Mesothelial cell of epicardium (in vitro differentiated cells): Measurements from ENCODE around the gene STAT3. TPM values are rescaled to one million over a fixed set of nuclear protein-coding genes. Genes with fewer than 3 reads are reported as not detected.
"Not testable (repeated sequence)": the region's sequence is repeated elsewhere in the genome, so short reads cannot be mapped to it uniquely, and the experiment has no call there.

Source experiments
- DNase-seq, 2 experiments: peaks; one replicate each; pipeline ENCODE4 v3.0.0; 2021; ENCODE audit warnings: low spot score in 2 of 2; ENCODE audit not compliant: unreplicated experiment in 2 of 2
- H3K27ac Mint-ChIP-seq: 2 replicates; pipeline ENCODE4 v1.8.0; 2021; ENCODE audit warnings: mixed read lengths
- H3K27me3 Mint-ChIP-seq: 2 replicates; pipeline ENCODE4 v1.8.0; 2021; ENCODE audit warnings: low read depth, mixed read lengths
- H3K36me3 Mint-ChIP-seq: 2 replicates; pipeline ENCODE4 v1.8.0; 2021; ENCODE audit warnings: mixed read lengths
- H3K4me1 Mint-ChIP-seq: 2 replicates; pipeline ENCODE4 v1.8.0; 2021; ENCODE audit warnings: mixed read lengths
- H3K4me3 Mint-ChIP-seq: 2 replicates; pipeline ENCODE4 v1.8.0; 2021; ENCODE audit warnings: mild to moderate bottlenecking, moderate library complexity, mixed read lengths
- H3K9me3 Mint-ChIP-seq: 2 replicates; pipeline ENCODE4 v1.8.0; 2021; ENCODE audit warnings: mixed read lengths
- total RNA-seq: library from RNA; stranded (reverse); gene quantifications from 3 replicates; pipeline ENCODE4 v1.2.1, GENCODE V29; 2021
- TF ChIP-seq, protein P1 (sequence below): fragments of 200-600 bp; sonication (generic); IDR thresholded peaks from one replicate; pipeline ENCODE4 v1.5.0; 2021; ENCODE audit warnings: antibody characterized with exemption; ENCODE audit not compliant: unreplicated experiment

Gene STAT3
- total RNA-seq, 1 donor from 2014 or later: 118 TPM

DNA sequence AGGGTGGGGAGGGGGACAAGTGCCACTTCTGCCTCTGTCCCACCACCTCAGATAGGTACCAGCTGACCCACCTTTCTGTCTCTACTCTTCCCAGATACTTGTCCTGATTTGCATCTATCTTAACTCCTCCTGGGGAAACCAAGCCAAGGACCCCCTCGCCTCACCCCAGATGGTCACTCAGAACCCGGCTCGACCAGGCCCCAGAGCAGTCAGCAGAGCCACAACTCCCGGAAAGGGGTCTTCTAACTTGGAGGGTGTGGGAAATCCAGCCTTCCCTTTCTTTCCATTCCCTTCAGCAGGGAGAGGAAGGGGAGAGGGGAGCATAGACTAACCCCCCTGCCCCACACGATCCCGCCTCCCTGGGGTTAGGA, 32.9 kb upstream of the STAT3 start:
- no peaks in the 10 kb centered on the region for H3K9me3 Mint-ChIP-seq
- peaks cover 39% of the 10 kb centered on the region for H3K27me3 Mint-ChIP-seq
- peaks cover 31% of the 10 kb centered on the region for H3K4me1 Mint-ChIP-seq
- H3K4me3 Mint-ChIP-seq: peak overlapping the region; percentile 82
- TF ChIP-seq, protein P1, sequence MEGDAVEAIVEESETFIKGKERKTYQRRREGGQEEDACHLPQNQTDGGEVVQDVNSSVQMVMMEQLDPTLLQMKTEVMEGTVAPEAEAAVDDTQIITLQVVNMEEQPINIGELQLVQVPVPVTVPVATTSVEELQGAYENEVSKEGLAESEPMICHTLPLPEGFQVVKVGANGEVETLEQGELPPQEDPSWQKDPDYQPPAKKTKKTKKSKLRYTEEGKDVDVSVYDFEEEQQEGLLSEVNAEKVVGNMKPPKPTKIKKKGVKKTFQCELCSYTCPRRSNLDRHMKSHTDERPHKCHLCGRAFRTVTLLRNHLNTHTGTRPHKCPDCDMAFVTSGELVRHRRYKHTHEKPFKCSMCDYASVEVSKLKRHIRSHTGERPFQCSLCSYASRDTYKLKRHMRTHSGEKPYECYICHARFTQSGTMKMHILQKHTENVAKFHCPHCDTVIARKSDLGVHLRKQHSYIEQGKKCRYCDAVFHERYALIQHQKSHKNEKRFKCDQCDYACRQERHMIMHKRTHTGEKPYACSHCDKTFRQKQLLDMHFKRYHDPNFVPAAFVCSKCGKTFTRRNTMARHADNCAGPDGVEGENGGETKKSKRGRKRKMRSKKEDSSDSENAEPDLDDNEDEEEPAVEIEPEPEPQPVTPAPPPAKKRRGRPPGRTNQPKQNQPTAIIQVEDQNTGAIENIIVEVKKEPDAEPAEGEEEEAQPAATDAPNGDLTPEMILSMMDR: no peak
- H3K27ac Mint-ChIP-seq: peak overlapping the region; percentile 76
- no peaks in the 10 kb centered on the region for H3K36me3 Mint-ChIP-seq
- DNase-seq: no peak

DNA sequence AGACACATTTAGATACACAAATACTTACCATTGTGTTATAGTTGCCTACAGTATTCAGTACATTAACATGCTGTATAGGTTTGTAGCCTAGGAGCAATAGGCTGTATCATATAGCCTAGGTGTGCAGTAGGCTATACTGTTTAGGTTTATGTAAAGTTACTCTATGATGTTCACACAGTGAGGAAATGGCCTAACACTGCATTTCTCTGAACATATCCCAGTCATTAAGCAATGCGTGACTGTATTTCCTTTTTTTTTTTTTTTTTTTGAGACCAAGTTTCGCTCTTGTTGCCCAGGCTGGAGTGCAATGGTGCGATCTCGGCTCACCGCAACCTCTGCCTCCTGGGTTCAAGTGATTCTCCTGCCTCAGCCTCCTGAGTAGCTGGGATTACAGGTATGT, 29.7 kb upstream of the STAT3 start:
- H3K9me3 Mint-ChIP-seq, DNase-seq, H3K36me3 Mint-ChIP-seq, H3K27ac Mint-ChIP-seq, H3K4me3 Mint-ChIP-seq: not testable (repeated sequence)
- peaks cover 32% of the 10 kb centered on the region for H3K27me3 Mint-ChIP-seq
- H3K4me1 Mint-ChIP-seq: peaks cover 21% of the 10 kb centered on the region

DNA sequence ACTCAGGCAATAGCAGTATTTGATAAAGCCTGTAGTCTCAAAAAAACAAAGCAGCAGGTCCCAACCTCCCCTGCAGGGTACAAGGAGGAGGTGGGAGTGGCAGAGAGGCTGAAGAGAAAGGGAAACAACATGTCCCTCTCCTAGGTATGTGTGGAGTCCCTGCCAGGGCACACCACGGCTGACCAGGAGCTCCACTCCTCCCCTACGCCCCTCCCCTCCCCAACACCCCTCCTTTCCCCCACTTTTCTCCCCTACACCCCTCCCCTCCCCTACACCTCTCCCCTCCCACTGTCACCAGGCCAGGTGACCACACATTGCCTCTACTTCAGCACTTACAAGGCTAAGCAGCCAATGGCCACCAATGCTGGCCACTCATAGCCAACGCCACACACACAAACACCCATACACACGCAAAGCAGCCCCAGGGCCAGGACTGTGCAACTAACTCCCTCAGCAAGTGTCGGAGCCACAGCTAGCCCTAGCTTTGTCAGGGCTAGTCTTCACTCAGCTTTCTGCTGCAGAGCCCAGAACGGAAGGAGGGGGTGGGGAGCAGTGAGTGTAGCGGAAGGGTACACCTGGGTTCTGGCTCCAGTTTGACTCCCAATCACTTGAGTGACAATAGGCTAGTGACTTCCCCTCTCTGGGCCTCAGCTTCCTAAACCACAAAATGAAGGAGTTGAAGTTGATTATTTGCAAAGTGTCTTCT, 26.6 kb upstream of the STAT3 start:
- no peaks in the 10 kb centered on the region for H3K36me3 Mint-ChIP-seq
- H3K27ac Mint-ChIP-seq: no peak overlapping the region
- no peak for DNase-seq
- peaks cover 4% of the 10 kb centered on the region for H3K4me1 Mint-ChIP-seq
- no peak overlapping the region for H3K4me3 Mint-ChIP-seq
- H3K9me3 Mint-ChIP-seq: no peaks in the 10 kb centered on the region
- TF ChIP-seq, protein P1: no peak
- peaks cover 5% of the 10 kb centered on the region for H3K27me3 Mint-ChIP-seq

DNA sequence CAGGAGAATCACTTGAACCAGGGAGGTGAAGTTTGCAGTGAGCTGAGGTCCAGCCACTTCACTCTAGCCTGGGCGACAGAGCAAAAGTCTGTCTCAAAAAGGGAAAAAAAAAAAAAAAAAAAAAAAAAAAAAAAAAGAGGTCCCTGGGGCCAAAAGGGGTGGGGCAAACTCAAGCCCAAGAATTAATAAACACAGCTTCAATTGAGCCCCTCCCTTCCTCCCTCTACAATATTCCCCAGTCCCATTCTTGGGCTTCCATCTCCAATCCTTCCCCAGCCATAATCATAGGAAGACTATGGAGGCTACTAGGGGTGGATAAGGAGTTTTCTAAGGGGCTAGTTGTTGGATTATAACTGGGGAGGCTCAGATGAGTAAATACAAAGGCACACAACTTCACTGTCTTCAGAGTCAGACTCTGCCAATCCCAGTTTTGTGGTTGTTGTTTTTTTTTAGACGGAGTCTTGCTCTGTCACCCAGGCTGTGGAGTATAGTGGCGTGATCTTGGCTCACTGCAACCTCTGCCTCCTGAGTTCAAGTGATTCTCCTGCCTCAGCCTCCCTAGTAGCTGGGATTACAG, 25.3 kb upstream of the STAT3 start:
- Mint-ChIP-seq H3K9me3 (no peaks in the 10 kb centered on the region), H3K36me3 (no peaks in the 10 kb centered on the region), H3K4me3 (no peak overlapping the region), H3K4me1 (peaks cover 5% of the 10 kb centered on the region), H3K27me3 (no peaks in the 10 kb centered on the region), H3K27ac (no peak overlapping the region)
- DNase-seq: no peak
- TF ChIP-seq, protein P1: no peak

DNA sequence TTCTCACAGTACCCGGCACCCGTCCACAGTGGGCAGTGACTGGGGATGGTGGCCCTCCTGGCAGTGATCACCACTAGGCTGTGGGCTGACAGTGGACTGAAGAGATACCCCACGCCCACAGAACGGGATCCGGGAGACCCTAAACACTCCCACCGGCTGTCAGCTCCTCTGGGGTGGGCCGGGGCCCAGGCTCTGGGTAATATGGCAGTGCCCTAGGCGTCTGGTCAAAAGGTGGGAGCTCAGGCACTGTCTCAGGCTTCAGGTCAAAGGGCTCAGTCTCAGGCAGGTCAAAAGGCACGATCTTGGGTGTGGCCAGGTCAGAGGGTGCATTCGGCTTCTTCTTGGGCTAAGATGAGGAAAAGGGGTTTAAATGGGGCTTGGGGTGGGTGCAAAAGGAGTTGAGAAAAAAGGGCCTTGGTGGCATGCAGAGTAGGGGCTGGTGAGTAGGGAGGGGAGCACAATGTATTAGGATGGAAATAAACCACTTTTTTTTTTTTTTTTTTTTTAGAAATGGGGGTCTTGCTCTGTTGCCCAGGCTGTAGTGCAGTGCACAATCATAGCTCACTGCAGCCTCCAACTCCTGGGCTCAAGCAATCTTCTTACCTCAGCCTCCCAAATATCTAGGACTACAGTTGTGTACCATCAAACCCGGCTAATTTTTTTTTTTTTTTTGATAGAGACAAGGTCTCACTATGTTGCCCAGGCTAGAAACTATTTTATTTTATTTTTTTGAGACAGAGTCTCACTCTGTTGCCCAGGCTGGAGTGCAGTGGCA, 23.9 kb upstream of the STAT3 start:
- Mint-ChIP-seq H3K4me1 (peaks cover 13% of the 10 kb centered on the region), H3K27me3 (no peaks in the 10 kb centered on the region), H3K27ac (no peak overlapping the region), H3K36me3 (no peaks in the 10 kb centered on the region), H3K9me3 (no peaks in the 10 kb centered on the region), H3K4me3 (no peak overlapping the region)
- TF ChIP-seq, protein P1: no peak
- no peak for DNase-seq

DNA sequence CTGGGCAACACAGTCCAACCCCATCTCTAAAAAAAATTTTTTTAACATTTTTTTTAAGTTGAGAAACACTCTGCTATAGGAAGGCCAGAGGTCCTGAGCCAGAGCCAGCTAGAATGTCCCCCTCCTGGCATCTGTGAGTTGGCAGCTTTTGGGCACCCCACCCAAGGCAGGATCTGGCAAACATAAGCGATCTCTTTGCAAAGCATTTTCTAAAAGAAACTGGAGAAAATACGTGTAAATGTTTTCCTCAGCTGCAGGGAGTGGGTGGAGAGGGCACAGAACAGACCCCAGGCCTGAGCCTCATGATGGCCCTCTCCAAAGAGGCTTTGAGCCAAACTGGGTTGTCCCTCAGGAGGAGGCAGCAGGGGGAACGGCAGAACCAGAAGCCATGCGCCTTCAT, 23.1 kb upstream of the STAT3 start:
- Mint-ChIP-seq H3K36me3 (no peaks in the 10 kb centered on the region), H3K27me3 (no peaks in the 10 kb centered on the region), H3K4me3 (no peak overlapping the region), H3K4me1 (peaks cover 18% of the 10 kb centered on the region), H3K27ac (no peak overlapping the region), H3K9me3 (no peaks in the 10 kb centered on the region)
- TF ChIP-seq, protein P1: no peak
- DNase-seq: no peak
